ENCODE results near the gene TMOD2.

The TMOD2 gene

GRCh38 chr15:51856714-51857380 lies 105.5 kb downstream of the TMOD2 start:
- no peak overlapping the region for H3K4me3 ChIP-seq (ENCODE audit: low read depth, low read length)
- TF ChIP-seq, protein P1, sequence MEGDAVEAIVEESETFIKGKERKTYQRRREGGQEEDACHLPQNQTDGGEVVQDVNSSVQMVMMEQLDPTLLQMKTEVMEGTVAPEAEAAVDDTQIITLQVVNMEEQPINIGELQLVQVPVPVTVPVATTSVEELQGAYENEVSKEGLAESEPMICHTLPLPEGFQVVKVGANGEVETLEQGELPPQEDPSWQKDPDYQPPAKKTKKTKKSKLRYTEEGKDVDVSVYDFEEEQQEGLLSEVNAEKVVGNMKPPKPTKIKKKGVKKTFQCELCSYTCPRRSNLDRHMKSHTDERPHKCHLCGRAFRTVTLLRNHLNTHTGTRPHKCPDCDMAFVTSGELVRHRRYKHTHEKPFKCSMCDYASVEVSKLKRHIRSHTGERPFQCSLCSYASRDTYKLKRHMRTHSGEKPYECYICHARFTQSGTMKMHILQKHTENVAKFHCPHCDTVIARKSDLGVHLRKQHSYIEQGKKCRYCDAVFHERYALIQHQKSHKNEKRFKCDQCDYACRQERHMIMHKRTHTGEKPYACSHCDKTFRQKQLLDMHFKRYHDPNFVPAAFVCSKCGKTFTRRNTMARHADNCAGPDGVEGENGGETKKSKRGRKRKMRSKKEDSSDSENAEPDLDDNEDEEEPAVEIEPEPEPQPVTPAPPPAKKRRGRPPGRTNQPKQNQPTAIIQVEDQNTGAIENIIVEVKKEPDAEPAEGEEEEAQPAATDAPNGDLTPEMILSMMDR (IDR thresholded peaks at IDR 0.05; ENCODE audit: low read depth, low read length, missing control alignments), result no peak
- no peak for DNase-seq (ENCODE audit: low read depth)
- in situ Hi-C loops (cut with HindIII; ENCODE audit: low sequenced_read_pairs), result no loop called here

- no peak overlapping the region for H3K4me3 ChIP-seq (ENCODE audit: low read depth, low read length)
- TF ChIP-seq, protein P1 (IDR thresholded peaks at IDR 0.05; ENCODE audit: low read depth, low read length, missing control alignments), result no peak
- no peak for DNase-seq (ENCODE audit: low read depth)
- in situ Hi-C loops (cut with HindIII; ENCODE audit: low sequenced_read_pairs), result no loop called here
Observed at GRCh38 chr15:51861557-51862359, 110.4 kb downstream of the TMOD2 start.

DNA sequence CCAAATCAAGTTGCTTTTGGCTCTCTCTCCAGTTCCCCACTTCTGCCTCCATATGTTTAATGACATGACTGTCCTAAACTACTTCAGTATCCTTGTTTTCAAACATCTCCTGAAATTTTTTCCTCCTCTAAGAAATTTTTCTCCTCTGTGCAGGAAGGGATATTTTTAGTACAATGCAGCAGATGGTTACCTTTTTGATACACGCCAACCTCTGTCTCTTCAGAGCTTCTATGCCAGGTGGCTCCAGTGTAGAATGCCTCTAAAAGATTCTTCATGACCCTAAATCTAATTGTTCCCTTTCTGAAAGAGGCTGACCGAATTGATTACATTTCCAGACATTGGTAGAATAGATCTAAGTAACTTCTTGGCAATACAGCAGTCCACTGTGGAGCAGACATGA lies 111.7 kb downstream of the TMOD2 start:
- in situ Hi-C loops (cut with HindIII; ENCODE audit: low sequenced_read_pairs), result no loop called here

GRCh38 chr15:51864408-51865056 lies 113.1 kb downstream of the TMOD2 start:
- no peak for DNase-seq (ENCODE audit: low read depth)
- TF ChIP-seq, protein P1 (IDR thresholded peaks at IDR 0.05; ENCODE audit: low read depth, low read length, missing control alignments), result no peak
- in situ Hi-C loops (cut with HindIII; ENCODE audit: low sequenced_read_pairs), result no loop called here
- H3K4me3 ChIP-seq (ENCODE audit: low read depth, low read length), result no peak overlapping the region

More for the DNA sequence above, 111.7 kb downstream of the TMOD2 start:
- H3K4me3 ChIP-seq (ENCODE audit: low read depth, low read length), result no peak overlapping the region
- DNase-seq (ENCODE audit: low read depth), result no peak
- TF ChIP-seq, protein P1 (IDR thresholded peaks at IDR 0.05; ENCODE audit: low read depth, low read length, missing control alignments), result no peak

GRCh38 chr15:51865317-51865716 lies 113.9 kb downstream of the TMOD2 start:
- in situ Hi-C loops (cut with HindIII; ENCODE audit: low sequenced_read_pairs), result no loop called here
- no peak overlapping the region for H3K4me3 ChIP-seq (ENCODE audit: low read depth, low read length)
- TF ChIP-seq, protein P1 (IDR thresholded peaks at IDR 0.05; ENCODE audit: low read depth, low read length, missing control alignments), result no peak
- DNase-seq (ENCODE audit: low read depth), result no peak

Data from astrocyte of the cerebellum (primary cell).